ENCODE data around the gene PADI6.
"Not testable (repeated sequence)": the region's sequence is repeated elsewhere in the genome, so short reads cannot be mapped to it uniquely, and the experiment has no call there.

The PADI6 gene

GRCh38 chr1:17405898-17406759 is 34.1 kb downstream of the PADI6 start:
- DNase-seq = no peak

GRCh38 chr1:17406760-17407475 is 34.9 kb downstream of the PADI6 start:
- not testable (repeated sequence) for DNase-seq

GRCh38 chr1:17407786-17408514 is 36.0 kb downstream of the PADI6 start:
- not testable (repeated sequence) for DNase-seq

- no peak for DNase-seq
Measured at GRCh38 chr1:17409391-17409811, 37.4 kb downstream of the PADI6 start.

- no peak for DNase-seq
Measured at GRCh38 chr1:17412093-17412870, 40.3 kb downstream of the PADI6 start.

GRCh38 chr1:17414022-17414421 is 42.0 kb downstream of the PADI6 start:
- no peak for DNase-seq

- DNase-seq = no peak
Measured at GRCh38 chr1:17416389-17416788, 44.4 kb downstream of the PADI6 start.

- peak; percentile 48 for DNase-seq
Measured at GRCh38 chr1:17419626-17420328, 47.8 kb downstream of the PADI6 start.

- no peak for DNase-seq
Measured at GRCh38 chr1:17420391-17420918, 48.5 kb downstream of the PADI6 start.

GRCh38 chr1:17422461-17422860 is 50.5 kb downstream of the PADI6 start:
- DNase-seq = no peak

- DNase-seq = no peak
Measured at GRCh38 chr1:17423781-17424245, 51.8 kb downstream of the PADI6 start.

GRCh38 chr1:17425806-17426600 is 54.0 kb downstream of the PADI6 start:
- DNase-seq = no peak

GRCh38 chr1:17427696-17428660 is 56.0 kb downstream of the PADI6 start:
- no peak for DNase-seq

- no peak for DNase-seq
Measured at GRCh38 chr1:17429183-17429582, 57.2 kb downstream of the PADI6 start.

- DNase-seq = no peak
Measured at GRCh38 chr1:17432412-17432811, 60.4 kb downstream of the PADI6 start.

- DNase-seq = no peak
Measured at GRCh38 chr1:17433261-17433660, 61.3 kb downstream of the PADI6 start.

- no peak for DNase-seq
Measured at GRCh38 chr1:17434016-17434415, 62.0 kb downstream of the PADI6 start.

- no peak for DNase-seq
Measured at GRCh38 chr1:17434601-17435000, 62.6 kb downstream of the PADI6 start.

GRCh38 chr1:17436380-17437174 is 64.6 kb downstream of the PADI6 start:
- DNase-seq = no peak

All from activated effector memory CD4-positive, alpha-beta T cell treated with Interleukin-2 at 50 U/mL for 16 hours (primary cell).